GM12801 (cell line): ENCODE results near the gene TMEM30A.

Experiments used
- TF ChIP-seq, protein P1 (sequence below): IDR thresholded peaks from one replicate; pipeline ENCODE4 v1.5.1; 2011; ENCODE audit warnings: control low read depth; ENCODE audit not compliant: insufficient read length; ENCODE audit errors: extremely low read depth

Gene TMEM30A

DNA sequence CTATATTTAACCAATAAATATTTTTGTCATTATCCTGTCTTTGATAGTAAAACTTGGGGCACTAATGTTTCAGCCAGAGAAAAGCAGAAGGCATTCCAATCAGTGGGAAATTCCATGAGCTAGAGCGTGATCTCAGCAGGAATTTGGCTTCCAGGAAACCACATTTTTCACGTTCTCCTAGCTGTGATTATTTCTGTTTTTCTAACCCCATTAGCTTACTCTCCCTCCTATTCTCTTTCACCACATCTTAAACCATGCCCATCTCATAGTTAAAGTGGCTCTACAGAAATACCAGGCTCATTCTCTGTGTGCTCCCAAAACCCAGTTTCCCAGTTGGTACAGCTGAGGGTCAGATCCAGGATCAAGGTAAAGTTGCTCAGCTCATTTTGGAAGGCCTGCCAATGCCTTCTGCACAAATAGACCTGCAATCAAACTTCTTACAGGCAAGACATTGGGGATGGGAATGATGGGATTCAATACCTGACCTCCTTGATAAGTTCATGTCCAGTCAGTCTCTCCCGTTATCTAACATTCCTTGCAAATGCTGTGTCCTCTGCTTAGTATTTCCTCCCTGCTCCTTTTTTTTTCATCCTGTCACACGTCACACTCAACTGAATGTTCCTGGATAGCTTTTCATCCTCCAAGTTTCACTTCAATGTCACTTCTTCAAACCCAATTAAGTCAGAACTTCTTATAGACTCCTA lies 33.1 kb upstream of the TMEM30A start:
- TF ChIP-seq, protein P1, sequence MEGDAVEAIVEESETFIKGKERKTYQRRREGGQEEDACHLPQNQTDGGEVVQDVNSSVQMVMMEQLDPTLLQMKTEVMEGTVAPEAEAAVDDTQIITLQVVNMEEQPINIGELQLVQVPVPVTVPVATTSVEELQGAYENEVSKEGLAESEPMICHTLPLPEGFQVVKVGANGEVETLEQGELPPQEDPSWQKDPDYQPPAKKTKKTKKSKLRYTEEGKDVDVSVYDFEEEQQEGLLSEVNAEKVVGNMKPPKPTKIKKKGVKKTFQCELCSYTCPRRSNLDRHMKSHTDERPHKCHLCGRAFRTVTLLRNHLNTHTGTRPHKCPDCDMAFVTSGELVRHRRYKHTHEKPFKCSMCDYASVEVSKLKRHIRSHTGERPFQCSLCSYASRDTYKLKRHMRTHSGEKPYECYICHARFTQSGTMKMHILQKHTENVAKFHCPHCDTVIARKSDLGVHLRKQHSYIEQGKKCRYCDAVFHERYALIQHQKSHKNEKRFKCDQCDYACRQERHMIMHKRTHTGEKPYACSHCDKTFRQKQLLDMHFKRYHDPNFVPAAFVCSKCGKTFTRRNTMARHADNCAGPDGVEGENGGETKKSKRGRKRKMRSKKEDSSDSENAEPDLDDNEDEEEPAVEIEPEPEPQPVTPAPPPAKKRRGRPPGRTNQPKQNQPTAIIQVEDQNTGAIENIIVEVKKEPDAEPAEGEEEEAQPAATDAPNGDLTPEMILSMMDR, result no peak

GRCh38 chr6:75315978-75316377 lies 31.4 kb upstream of the TMEM30A start:
- TF ChIP-seq, protein P1, result no peak

DNA sequence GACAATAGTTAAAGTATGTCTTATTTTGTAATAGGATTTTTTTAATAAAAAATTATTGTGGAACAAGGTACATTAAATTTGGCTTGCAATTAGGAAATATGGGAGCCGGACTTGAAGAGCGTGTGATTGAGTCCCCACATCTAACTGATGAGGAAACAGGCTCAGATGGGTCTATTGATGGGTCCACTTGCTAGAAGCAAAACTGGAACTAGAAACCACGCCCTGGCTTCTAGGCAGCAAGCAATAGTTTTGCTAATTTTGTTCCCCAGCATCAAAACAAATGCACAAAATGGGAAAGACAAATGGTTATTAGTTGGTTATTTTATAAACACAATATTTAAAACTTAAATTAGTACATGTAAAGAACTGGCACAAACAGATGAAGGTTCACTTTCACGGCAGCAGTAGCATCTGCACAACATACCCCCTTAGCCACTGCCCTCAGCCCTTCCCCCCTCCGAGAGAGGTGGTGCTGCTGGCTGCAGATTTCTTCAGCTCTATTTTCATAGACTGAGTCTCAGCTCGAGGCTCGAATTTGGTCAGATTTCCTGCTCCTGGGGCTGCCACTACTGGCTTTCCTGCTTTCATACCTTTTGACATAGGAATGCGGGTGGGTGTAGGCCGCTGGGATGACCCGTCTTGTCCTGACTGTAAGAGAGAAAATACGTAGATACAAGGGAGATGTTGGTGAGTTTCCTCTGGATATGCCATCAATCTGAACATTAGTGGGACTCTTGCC lies 23.8 kb upstream of the TMEM30A start:
- TF ChIP-seq, protein P1, result no peak

- TF ChIP-seq, protein P1, result no peak
Observed at GRCh38 chr6:75307364-75308004, 22.9 kb upstream of the TMEM30A start.

- TF ChIP-seq, protein P1, result no peak
Observed at GRCh38 chr6:75306064-75306463, 21.5 kb upstream of the TMEM30A start.

- TF ChIP-seq, protein P1, result no peak
Observed at GRCh38 chr6:75305573-75305972, 21.0 kb upstream of the TMEM30A start.

DNA sequence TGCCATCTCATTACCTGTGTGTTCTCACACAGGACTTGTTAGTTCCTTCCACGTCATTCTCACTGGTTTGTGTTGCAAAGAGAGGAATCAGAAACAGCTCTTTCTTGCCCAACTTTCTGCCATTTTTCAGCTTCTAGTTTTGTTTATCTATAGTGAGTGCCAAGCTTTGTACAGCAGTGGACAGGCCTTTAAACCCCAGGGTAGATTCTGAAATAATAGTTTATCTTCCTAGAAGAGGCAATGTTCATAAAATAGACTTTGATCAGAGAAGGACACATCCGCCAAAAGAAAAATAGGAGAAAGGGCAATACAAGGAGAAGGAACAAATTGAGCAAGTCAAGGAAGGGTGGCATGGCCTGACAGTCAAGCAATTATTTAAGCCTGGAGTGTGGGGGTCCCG lies 17.7 kb upstream of the TMEM30A start:
- TF ChIP-seq, protein P1, result no peak
